IPS DF 4.7 (cell line): Measurements from ENCODE around the gene KNDC1.
"Not testable (repeated sequence)": the region's sequence is repeated elsewhere in the genome, so short reads cannot be mapped to it uniquely, and the experiment has no call there.

ENCODE experiments used
- DNase-seq: peaks from one replicate; pipeline ENCODE4 v3.0.0-alpha.2; 2013; ENCODE audit warnings: low spot score; ENCODE audit errors: extremely low read depth

The KNDC1 gene, protein sequence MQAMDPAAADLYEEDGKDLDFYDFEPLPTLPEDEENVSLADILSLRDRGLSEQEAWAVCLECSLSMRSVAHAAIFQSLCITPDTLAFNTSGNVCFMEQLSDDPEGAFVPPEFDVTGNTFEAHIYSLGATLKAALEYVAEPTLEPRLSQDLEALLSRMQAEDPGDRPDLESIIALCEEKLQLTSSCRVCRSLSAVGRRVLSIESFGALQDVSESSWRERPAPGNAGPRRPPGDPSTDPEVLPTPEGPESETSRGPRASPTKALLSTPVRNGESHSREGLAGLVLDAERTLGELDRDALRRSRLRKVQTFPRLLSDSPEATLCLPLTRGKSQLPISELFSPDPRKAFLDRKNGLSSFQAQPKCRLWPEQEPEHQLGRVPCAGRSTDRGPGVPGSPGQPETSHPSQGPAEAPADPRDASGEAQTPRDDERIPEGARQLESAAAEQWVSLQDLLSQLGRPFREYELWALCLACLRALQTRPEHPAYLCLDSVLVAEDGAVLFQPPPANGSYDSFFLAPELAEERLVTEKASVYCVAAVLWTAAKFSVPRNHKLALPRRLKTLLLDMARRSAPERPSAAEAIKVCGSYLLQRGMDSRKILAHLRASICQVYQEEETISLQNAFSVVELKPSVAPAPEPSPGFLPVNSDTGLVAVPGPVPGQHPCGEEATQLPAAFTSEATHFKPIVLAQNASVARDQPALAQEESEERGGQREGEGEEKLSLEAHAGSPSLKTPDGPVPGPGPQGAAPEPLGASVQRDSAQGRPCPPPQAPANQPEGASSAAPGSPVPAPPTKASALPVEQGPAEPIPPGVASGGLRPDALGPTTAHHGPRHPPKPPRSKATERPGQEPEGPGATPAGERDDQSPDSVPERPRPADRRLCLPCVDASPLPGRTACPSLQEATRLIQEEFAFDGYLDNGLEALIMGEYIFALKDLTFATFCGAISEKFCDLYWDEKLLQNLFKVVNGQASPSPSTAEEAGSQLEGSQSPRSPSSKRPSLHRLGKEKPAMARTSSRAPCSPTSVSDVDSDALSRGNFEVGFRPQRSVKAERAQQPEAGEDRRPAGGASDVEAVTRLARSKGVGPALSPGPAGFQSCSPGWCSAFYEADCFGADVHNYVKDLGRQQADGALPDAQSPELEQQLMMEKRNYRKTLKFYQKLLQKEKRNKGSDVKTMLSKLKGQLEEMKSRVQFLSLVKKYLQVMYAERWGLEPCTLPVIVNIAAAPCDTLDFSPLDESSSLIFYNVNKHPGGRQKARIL (N-terminal part only)

DNA sequence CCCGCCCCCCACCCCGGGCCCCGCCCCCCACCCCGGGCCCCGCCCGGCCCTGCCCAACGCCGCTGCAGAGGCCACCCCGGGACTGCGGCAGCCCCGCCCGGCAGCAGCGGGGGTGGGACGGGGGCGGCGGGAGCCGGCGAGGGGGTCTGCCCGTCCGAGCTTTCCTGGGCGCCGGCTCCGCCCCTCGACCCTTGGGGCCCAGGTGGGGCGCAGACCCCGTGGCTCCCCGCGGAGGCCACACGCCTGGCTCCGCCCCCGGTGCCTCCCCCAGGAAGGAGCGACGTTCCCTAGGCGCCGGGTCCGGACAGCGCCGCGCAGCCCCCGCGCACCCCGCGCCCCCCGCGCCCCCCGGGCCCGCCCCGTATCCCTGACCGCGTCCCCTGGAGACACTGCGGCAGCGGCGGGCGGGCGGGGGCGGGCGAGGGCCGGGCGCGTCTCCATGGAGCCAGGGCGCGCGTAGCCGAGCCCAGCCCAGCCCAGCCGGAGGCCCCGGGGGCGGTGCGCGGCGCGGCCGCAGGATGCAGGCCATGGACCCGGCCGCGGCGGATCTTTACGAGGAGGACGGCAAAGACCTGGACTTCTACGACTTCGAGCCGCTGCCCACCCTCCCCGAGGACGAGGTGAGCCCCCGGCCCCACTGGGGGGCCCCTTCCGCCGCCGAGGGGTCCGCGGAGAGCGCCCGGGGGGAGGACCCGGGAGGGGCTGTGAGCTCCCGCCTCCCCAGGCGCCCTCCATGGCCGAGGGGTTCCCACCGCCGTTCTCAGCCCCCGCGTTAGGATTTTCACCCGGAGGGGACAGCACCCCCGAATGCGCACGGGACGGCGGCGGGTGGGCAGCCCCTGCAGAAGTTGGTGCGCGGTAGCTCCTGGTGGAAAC lies at the start of gene KNDC1:
TSS of gene KNDC1 (plus strand) at position 270 of the 876 bp plus-strand sequence. CDS start at position 519, 249 bp downstream.
- DNase-seq: no peak

DNA sequence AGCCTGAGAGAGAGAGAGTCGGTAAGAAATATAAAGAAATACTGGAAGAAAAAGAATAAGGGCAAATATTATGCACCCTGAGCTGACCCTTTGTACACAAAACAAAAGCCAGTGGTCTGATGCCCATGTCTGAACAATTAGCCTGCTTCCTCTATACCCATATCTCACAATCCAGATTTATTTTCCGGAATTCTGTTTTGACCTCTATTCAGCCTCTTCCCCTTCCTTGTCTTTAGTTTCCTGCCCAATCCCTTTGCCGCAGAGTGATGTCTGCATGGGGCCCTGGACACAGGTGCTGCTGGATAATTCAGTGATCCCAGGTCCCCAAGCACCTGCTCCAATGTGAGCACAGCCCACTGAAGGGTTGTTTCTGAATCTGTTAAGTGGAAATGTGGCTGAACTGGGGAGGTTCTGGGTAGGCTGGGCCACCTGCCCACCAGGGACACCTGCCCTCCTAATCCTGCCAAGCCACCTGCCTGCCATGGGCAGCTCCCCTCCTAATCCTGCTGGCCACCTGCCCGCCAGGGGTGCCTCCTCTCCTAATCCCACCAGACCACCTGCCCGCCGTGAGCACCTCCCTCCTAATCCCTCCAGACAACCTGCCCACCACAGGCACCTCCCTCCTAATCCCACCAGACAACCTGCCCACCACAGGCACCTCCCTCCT lies 49.3 kb upstream of the KNDC1 start:
- DNase-seq: no peak

DNA sequence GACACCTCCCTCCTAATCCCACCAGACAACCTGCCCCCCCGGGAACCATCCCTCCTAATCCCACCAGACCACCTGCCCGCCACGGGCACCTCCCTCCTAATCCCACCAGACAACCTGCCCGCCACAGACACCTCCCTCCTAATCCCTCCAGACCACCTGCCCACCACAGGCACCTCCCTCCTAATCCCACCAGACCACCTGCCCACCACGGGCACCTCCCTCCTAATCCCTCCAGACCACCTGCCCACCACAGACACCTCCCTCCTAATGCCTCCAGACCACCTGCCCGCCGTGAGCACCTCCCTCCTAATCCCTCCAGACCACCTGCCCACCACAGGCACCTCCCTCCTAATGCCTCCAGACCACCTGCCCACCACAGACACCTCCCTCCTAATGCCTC lies 48.4 kb upstream of the KNDC1 start:
- not testable (repeated sequence) for DNase-seq

DNA sequence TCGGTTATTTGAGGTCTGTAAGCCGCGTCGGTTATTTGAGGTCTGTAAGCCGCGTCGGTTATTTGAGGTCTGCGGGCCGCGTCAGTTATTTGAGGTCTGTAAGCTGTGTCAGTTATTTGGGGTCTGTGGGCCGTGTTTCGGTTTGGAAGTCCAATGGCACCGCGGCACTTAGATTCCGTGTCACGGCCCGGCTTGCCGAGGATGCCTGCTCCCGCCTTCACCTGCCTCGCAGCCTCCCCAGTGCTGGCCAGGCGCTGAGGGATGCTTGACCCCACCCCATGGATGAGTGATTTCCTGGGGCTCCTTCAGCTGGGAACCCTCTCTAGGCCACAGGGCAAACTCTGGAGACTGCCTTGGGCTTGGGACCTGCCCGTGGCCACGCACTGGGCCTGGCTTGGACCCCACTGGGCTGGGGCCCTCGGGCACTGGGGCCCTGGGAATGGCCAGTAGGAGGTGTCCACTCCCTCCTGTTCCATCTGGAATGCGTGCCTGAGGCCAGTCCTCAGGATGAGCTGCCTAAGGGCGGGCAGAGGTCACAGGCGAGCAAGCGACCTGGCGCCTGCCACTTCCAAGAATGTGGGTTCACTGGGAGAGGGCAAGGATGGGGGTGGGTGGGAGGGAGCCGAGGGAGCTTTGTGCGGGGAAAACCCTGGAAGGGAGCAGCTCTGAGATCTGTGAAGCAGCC lies 46.7 kb upstream of the KNDC1 start:
- no peak for DNase-seq

DNA sequence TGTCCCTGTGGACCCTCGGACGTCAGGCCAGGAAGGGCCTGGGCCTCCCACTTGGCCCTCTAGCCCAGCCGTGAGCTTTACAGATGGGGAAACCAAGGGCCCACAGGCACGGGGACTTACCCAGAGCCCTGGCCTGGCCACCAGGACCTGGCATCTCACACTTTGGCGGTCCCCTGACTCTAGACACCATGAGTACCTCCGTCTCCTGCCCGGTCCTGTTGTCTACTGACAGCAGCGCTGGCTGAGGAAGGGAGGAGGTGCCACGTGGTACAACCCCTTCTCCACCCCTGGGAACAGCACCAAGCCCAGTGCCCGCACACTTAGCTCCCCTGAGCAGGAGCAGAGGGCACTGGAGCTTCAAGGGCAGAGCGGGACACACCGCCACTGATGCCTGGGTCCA lies 46.2 kb upstream of the KNDC1 start:
- no peak for DNase-seq

DNA sequence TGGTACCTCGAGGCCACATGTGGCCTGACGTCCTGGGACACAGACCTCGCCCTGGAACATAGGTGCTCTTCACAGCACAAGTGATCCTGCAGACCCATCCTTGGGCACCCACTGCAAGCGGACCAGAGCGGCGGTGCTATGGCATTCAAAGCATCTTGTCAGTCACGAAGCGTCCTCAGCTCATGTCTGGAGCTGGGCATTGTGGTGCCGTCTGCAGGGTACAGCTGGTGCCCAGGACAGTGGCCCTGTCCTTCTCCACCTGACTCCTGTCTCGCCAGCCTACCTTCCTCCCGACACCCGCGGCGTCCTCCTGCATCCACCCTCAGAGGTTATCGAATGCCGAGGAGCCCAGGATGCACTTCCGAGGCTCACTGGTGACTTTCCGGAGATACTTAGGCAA lies 45.8 kb upstream of the KNDC1 start:
- no peak for DNase-seq

DNA sequence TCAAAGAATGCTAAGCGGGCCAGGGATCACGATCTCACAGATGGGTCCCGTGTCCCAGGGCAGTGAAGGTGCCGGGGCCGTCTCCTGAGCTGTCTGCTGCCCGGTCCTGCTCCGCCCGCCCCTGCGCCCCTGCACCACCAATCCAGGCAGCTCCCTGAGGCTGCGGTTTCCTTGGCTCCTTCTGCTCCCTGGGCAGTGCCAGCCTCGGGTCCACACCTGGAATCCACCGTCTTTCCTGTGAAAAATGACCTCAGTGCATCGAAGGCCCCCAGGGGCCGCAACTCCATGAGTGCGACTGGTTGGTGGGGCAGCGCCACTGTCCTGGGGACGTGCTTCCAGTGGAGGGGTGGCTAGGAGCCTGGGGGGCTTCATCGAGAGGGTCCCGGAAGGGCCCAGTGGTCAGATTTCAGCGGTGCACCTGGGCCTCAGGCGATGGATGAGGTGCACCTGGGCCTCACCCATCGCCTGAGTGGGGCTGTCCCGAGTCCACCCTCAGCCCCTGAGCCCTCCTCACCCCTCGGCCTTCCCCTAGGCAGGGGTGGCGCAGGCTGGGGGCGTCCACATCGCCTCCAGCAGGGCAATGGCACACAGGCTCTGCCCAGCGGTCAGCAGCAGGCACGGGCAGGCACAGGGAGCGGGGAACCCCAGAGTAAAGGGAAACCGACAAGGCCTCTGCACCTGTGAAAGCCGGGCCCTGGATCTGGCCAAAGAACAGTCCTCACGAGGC lies 45.1 kb upstream of the KNDC1 start:
- DNase-seq: no peak

DNA sequence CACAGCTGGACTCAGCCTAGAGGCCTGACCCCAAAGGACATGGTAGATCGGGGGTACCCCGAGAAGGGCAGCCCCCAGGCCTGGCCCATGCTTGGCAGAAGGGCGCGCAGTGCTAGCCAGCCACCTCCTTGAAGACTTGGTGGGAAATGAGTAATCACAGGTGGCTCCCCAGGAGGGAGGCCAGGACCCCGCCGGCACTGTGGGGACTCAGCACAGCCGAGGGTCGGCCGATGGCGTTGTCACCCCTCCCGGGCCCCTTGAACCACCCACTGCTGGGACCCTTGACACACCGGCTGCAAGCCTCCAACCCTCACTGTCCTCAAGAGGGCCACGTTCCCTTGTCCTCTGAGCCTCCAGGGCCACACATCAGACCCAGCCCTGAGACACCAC lies 44.6 kb upstream of the KNDC1 start:
- DNase-seq: no peak

DNA sequence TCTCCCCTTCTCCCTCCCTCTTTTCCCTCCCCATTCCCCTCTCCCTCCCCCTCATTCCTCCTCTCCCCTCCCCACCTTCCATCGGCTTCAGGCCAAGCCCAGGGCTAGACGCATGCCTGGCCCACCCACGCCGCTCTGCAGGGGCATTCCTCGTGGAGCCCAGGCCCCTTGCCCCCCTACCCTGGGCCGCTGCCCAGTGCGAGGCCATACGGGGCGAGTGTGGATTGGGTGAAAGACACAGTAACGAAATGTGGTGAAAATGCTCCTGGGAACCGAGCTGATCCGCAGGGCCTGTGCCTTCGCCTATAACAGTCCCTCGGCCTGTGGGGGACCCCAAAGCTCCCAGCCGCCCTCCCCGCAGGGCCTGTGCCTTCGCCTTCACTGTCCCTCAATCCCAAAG lies 44.0 kb upstream of the KNDC1 start:
- DNase-seq: no peak

DNA sequence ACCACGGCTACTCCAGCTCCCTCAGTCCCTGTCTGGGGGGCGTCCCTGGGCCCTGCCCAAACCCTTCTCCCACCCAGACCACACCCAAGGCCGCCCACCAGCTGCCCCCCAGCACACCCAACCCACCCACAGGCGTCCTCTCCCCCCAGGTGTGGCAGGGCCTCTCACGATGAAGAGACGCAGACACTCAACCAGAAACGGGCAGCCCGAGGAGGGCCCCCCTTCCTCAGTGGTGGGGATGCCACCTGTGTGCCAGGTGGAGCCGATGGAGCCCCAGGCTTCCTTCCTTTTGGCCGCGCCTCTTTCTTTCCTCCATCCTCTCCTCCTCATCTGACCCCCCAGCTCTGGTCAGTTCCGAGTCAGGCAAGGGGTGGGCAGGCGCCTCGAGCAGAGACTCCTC lies 43.6 kb upstream of the KNDC1 start:
- no peak for DNase-seq

DNA sequence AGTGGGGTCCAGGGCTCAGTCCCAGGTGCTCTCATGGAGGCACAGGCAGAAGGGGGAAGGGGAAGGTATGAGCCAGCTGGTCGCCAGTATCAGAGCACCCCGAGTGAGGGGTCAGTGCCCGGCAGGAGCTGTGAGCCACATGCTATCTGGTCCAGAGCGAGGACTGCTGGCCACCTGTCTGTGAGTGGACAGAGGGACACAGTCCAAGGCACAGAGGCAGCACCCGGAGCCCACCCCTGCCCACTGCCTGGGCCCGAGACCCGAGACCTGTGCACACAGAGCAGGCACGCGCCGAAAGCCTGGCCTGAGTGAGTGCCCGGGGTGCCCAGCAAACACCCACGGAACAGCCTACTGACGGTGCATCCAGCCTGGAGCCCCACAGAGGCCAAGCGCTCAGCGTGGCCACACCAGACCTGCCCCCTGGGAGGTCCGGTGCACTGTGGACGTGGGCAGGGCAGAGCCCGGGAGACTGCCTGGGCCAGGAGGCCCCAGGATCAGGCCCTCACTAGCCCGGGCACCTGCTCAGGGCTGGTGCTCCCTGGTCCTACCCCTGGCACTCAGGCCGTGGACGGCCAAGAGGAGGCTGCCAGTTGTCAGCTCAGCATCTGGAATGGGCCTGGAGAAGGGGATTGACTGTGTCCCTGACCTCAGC lies 42.9 kb upstream of the KNDC1 start:
- no peak for DNase-seq

DNA sequence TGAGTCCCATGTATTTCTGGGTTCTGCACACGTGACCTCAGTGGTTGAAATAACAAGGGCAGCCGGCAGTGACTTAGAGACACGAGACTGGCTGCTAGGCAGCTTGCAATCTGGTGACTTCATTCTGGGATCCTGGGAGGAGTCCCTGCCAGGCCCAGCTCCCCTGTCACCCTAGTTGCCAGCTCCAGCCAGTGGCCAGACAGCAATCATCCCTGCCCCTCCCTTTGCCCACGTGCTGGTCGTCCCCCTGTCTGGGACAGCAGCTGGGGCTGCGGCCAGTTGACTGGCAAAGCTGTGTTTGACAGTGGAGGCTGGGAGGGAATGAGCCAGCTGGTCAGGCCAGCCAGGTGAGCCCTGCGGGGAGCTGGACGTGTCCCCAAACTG lies 42.3 kb upstream of the KNDC1 start:
- no peak for DNase-seq

DNA sequence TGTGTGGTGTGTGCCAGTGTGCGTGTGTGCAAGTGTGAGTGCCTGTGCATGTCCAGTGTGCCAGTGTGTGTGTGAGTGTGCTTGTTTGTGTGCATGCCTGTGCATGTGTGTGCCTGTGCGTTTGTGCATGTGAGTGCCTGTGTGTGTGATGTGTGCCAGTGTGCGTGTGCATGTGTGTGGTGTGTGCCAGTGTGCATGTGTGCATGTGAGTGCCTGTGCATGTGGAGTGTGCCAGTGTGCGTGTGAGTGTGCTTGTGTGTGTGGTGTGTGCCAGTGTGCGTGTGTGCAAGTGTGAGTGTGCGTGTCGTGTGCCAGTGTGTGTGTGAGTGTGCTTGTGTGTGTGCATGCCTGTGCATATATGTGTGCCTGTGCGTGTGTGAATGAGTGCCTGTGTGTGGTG lies 38.5 kb upstream of the KNDC1 start:
- no peak for DNase-seq

DNA sequence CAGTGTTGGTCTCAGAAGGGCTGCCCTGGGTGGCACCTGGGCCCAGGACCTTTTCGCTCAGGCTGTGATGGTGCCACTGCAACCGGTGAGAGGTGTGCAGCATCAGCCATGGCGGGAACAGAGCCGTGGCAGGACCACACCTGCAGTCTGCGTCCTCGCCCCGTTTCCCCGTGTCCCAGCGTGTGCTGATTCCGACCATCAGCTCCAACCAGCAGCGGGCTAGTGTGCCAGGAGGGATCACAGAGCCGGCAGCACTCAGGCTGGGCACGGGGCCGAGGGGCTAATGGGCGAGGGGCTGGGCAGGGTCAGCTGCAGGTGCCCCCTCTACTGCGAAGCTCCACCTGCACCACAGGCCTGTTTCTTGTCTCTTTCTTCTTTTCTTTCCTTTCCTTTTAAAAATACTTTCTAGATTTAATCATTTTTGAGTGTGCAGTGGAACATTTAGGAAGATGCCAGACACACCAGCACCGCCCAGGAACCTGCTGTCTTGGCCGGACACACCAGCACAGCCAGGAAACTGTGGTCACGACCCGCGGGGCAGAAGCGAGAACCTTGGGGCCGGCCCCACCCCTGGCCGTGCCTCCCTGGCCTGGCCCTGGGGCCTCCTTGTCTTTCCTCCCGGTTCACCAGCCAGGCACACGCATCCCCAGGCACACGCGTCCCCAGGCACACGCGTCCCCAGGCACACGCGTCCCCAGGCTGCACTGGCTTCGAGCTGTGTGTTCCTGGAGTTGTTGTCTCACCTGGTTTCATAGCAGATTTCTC lies 37.7 kb upstream of the KNDC1 start:
- no peak for DNase-seq

DNA sequence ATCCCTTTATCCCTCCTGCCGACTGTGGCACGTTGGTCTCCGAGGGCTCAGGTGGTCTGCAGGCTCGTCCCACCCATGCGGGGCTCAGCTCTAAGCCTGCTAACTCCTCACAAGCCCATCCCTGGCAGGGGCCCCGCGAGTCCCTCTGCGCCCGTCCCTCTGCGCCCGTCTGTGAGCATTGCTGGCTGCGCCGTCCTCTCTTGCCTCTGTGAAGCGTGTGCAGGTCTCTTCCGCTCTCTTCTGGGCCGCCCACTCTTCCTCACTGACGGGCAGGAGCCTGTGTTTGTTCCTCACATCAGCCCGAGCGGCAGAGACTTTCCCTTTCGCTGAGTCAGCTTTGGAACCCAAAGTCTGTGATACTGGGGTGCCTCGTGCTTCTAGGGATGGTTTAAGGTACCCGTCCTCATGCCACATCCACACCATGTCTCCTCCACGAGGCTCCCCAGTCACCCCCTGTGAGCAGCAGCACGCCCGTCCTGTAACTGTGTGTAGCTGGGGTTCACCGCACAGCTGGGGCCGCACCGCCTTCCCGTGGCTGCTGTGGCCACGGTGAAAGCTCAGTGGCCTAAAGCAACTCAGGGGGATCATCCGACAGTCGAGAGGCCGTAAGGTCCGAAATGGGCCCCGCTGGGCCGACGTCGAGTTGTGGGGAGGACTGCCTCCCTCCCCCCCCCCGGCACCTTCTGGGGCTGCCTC lies 36.8 kb upstream of the KNDC1 start:
- no peak for DNase-seq

DNA sequence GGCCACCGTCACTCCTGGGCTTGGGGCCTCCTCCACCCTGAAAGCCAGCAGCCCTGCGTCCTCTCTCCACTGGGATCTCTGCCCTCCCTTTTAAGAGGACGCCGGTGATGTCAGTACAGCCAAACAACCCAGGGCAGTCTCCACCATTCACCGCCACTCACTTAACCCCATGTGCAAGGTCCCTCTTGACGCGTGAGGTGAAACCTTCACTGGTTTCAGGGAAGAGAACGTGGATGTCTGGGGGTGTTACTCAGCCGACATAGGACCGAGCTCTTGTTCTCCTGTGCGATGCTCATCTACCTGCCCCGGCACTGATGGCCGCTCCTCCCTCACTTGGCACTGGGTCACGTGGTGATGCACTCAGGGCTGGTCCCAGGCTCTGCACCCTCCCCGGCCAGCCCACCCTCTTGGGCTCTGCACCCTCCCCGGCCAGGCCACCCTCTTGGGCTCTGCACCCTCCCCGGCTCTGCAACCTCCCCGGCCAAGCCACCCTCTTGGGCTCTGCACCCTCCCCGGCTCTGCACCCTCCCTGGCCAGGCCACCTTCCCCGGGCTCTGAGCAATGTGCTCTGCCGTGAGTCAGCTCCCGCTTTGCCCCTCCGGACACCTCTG lies 36.2 kb upstream of the KNDC1 start:
- no peak for DNase-seq
